Stomach (tissue), 4 donors: Measurements from ENCODE around the gene PTPRU.

Experiments used
- POLR2A ChIP-seq, 4 donors: fragments of 450-650 bp; IDR thresholded peaks; one replicate each; pipeline ENCODE4 v1.6.1; 2016; ENCODE audit warnings: antibody characterized with exemption in 4 of 4, control low read depth in 2 of 4, mild to moderate bottlenecking in 1 of 4, moderate library complexity in 1 of 4
- POLR2AphosphoS5 ChIP-seq, 3 donors: sonication (generic); formaldehyde crosslinking; IDR thresholded peaks; one replicate each; pipeline ENCODE4 v1.6.1; 2016; ENCODE audit warnings: antibody characterized with exemption in 3 of 3
- TF ChIP-seq, protein P1 (sequence below), 7 experiments: fragments of 450-650 bp in 4 of 7; fragments of 200-600 bp in 3 of 7; sonication (generic) in 3 of 7; IDR thresholded peaks; one replicate each; pipeline ENCODE4 v1.5.1; 2016 to 2019; ENCODE audit warnings: antibody characterized with exemption in 7 of 7, control low read depth in 2 of 7, mild to moderate bottlenecking in 1 of 7

DNA sequence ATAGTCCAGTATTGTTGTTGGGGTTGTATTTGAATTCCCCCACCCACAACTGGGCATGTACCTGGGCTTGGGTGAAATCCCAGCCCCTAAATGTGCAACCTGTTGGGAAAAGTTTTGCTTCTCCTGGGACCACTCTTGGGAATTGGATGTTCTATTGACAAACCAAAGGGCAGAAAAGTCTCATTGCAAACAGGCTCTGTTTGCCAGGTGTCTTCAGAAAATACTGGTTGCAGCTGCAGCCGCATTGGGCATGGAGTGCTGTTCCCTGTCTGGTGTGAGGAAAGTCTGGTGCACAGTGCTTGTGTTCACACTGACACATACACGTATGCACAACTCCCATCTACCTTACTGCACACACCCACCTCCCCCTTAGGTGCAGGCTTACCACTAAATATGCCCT, 12.1 kb downstream of the PTPRU start:
- TF ChIP-seq POLR2AphosphoS5 (IDR thresholded peaks at IDR 0.05) (no peak), POLR2A (IDR thresholded peaks at IDR 0.05) (no peak)
- TF ChIP-seq, protein P1, sequence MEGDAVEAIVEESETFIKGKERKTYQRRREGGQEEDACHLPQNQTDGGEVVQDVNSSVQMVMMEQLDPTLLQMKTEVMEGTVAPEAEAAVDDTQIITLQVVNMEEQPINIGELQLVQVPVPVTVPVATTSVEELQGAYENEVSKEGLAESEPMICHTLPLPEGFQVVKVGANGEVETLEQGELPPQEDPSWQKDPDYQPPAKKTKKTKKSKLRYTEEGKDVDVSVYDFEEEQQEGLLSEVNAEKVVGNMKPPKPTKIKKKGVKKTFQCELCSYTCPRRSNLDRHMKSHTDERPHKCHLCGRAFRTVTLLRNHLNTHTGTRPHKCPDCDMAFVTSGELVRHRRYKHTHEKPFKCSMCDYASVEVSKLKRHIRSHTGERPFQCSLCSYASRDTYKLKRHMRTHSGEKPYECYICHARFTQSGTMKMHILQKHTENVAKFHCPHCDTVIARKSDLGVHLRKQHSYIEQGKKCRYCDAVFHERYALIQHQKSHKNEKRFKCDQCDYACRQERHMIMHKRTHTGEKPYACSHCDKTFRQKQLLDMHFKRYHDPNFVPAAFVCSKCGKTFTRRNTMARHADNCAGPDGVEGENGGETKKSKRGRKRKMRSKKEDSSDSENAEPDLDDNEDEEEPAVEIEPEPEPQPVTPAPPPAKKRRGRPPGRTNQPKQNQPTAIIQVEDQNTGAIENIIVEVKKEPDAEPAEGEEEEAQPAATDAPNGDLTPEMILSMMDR (IDR thresholded peaks at IDR 0.05): no peak
